DOHH2 (cell line): ENCODE results near the gene ZNF683.

ENCODE experiments used
- EZH2phosphoT487 ChIP-seq: fragments of 200-600 bp; sonication (generic); IDR thresholded peaks from 2 replicates; pipeline ENCODE4 v1.6.1; 2017; ENCODE audit warnings: borderline replicate concordance, mild to moderate bottlenecking, antibody characterized with exemption, low read length, moderate library complexity, mixed read lengths
- TF ChIP-seq, protein P1 (sequence below): fragments of 200-600 bp; sonication (generic); IDR thresholded peaks from one replicate; pipeline ENCODE4 v1.5.1; 2014; ENCODE audit warnings: antibody characterized with exemption, mild to moderate bottlenecking, low read depth, low read length; ENCODE audit not compliant: poor library complexity, severe bottlenecking

DNA sequence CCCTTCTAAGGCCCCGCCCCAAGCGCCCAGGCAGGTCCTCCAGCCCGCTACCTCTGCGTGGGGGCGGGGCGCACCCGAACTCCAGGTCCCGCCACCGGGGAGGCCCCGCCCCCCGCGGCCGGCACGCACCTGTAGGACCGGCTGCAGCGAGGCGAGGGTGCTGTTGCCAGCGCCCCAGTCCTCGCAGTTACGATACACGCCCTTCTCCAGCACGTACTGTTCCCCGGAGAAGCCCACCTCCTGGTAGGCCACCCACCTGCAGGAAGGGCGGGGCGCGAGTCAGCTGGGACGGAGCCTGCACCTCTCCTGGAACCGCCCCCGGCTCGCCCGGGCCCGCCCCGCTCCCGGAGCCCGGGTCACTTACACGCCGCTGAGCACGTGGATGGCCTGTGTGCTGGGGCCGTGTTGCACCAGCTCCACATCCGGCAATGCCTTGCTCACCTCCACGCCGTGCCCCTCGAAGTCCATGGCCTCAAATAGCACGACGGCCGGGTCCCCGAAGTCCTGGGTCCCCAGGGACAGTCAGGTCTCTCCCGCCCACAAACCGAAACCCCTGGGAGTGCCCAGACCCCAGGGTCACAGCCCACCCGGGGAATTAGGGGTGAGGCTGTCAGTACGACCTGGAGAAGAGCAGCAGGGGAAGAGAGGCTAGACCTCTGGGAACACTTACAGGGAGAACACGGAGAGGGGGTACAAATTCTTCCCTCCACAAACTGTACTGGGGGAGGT lies 35.9 kb downstream of the ZNF683 start:
- TF ChIP-seq, protein P1, sequence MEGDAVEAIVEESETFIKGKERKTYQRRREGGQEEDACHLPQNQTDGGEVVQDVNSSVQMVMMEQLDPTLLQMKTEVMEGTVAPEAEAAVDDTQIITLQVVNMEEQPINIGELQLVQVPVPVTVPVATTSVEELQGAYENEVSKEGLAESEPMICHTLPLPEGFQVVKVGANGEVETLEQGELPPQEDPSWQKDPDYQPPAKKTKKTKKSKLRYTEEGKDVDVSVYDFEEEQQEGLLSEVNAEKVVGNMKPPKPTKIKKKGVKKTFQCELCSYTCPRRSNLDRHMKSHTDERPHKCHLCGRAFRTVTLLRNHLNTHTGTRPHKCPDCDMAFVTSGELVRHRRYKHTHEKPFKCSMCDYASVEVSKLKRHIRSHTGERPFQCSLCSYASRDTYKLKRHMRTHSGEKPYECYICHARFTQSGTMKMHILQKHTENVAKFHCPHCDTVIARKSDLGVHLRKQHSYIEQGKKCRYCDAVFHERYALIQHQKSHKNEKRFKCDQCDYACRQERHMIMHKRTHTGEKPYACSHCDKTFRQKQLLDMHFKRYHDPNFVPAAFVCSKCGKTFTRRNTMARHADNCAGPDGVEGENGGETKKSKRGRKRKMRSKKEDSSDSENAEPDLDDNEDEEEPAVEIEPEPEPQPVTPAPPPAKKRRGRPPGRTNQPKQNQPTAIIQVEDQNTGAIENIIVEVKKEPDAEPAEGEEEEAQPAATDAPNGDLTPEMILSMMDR: no peak
- no peak for TF ChIP-seq EZH2phosphoT487
